IMR-90 (cell line): Measurements from ENCODE around the gene PRKCA. TPM values are rescaled to one million over a fixed set of nuclear protein-coding genes. Genes with fewer than 3 reads are reported as not detected.

Experiments
- ATAC-seq: fragments of 200-7000 bp; cut with Tn5 transposase; 2 replicates; pipeline ENCODE4 v1.9.1; 2020; ENCODE audit warnings: low read depth, mild to moderate bottlenecking, moderate library complexity
- BruUV-seq: library from RNA; stranded (reverse); fragments of 400-500 nt; replicated peaks from 2 replicates; lab custom pipeline; 2021; lab: Mats Ljungman, UMichigan
- CTCF ChIA-PET: fragments of 300-600 bp; formaldehyde crosslinking; extraction: SDS; loops from one replicate; lab custom pipeline; 2021; ENCODE audit warnings: antibody characterized with exemption; lab: Yijun Ruan, JAX
- POLR2A ChIA-PET: fragments of 300-600 bp; sonication (Branson Sonifier 250); formaldehyde crosslinking; loops from one replicate; lab custom pipeline; 2022; ENCODE audit warnings: antibody characterized with exemption; ENCODE audit not compliant: unreplicated experiment; lab: Charles Lee
- DNase-seq: peaks from one replicate; pipeline ENCODE4 v3.0.0; 2013
- H2AFZ ChIP-seq: replicated peaks from 2 replicates; pipeline ENCODE3; 2013; ENCODE audit warnings: low read length, mild to moderate bottlenecking; ENCODE audit not compliant: poor library complexity
- H2AK5ac ChIP-seq: 2 replicates; pipeline ENCODE4 v1.6.1; 2013; ENCODE audit warnings: low read depth, low read length, inconsistent platforms
- H2AK9ac ChIP-seq: replicated peaks from 2 replicates; pipeline ENCODE3; 2013; ENCODE audit warnings: mild to moderate bottlenecking, low read depth, low read length, moderate library complexity; ENCODE audit not compliant: poor library complexity
- H2BK120ac ChIP-seq: 2 replicates; pipeline ENCODE4 v1.6.1; 2013; ENCODE audit warnings: low read depth, low read length, inconsistent platforms
- H2BK15ac ChIP-seq: 3 replicates; pipeline ENCODE4 v1.6.1; 2013; ENCODE audit warnings: low read depth, low read length, inconsistent platforms
- H2BK20ac ChIP-seq: 2 replicates; pipeline ENCODE4 v1.6.1; 2013; ENCODE audit warnings: low read depth, mild to moderate bottlenecking, inconsistent platforms, low read length, moderate library complexity
- H2BK5ac ChIP-seq: 2 replicates; pipeline ENCODE4 v1.6.1; 2013; ENCODE audit warnings: mild to moderate bottlenecking, low read depth, low read length, inconsistent platforms; ENCODE audit not compliant: poor library complexity, severe bottlenecking
- H3K14ac ChIP-seq: replicated peaks from 2 replicates; pipeline ENCODE4 v1.6.1; 2013; ENCODE audit warnings: low read depth, low read length, inconsistent platforms
- H3K18ac ChIP-seq: 2 replicates; pipeline ENCODE4 v1.6.1; 2013; ENCODE audit warnings: low read depth, low read length, control low read depth
- H3K23ac ChIP-seq: 2 replicates; pipeline ENCODE4 v1.6.1; 2013; ENCODE audit warnings: low read depth, low read length, inconsistent platforms
- H3K27ac ChIP-seq: 2 replicates; pipeline ENCODE4 v1.5.1; 2013; ENCODE audit warnings: mild to moderate bottlenecking, control low read depth, low read length; ENCODE audit not compliant: insufficient read depth
- H3K27me3 ChIP-seq: 2 replicates; pipeline ENCODE4 v1.6.1; 2013; ENCODE audit warnings: low read length; ENCODE audit not compliant: control insufficient read depth, insufficient read depth
- H3K36me3 ChIP-seq: 2 replicates; pipeline ENCODE4 v1.6.1; 2013; ENCODE audit warnings: low read length, mixed read lengths; ENCODE audit not compliant: control insufficient read depth, insufficient read depth
- H3K4ac ChIP-seq: 2 replicates; pipeline ENCODE4 v1.6.1; 2013; ENCODE audit warnings: low read depth, low read length, inconsistent platforms
- H3K4me1 ChIP-seq: 2 replicates; pipeline ENCODE4 v1.6.1; 2013; ENCODE audit warnings: low read length, mixed read lengths; ENCODE audit not compliant: control insufficient read depth, insufficient read depth
- H3K4me2 ChIP-seq: 2 replicates; pipeline ENCODE4 v1.6.1; 2013; ENCODE audit warnings: low read depth, mild to moderate bottlenecking, control low read depth, low read length, moderate library complexity
- H3K4me3 ChIP-seq: 2 replicates; pipeline ENCODE4 v1.5.1; 2013; ENCODE audit warnings: low read depth, mild to moderate bottlenecking, control low read depth, low read length, moderate library complexity; ENCODE audit not compliant: insufficient read depth
- H3K56ac ChIP-seq: 2 replicates; pipeline ENCODE4 v1.6.1; 2013; ENCODE audit warnings: low read length, inconsistent platforms; ENCODE audit not compliant: insufficient read depth; ENCODE audit errors: extremely low read depth
- H3K79me1 ChIP-seq, 2 experiments: 2 replicates each; pipeline ENCODE4 v1.6.1; 2013; ENCODE audit warnings: low read length in 2 of 2, inconsistent platforms in 1 of 2, low read depth in 1 of 2
- H3K9ac ChIP-seq: 2 replicates; pipeline ENCODE4 v1.6.1; 2013; ENCODE audit warnings: low read depth, low read length, control low read depth
- H3K9me1 ChIP-seq: 2 replicates; pipeline ENCODE4 v1.6.1; 2013; ENCODE audit warnings: low read length, inconsistent platforms; ENCODE audit not compliant: insufficient read depth
- H3K9me3 ChIP-seq: 2 replicates; pipeline ENCODE4 v1.6.1; 2013; ENCODE audit warnings: low read length; ENCODE audit not compliant: control insufficient read depth, insufficient read depth
- H4K20me1 ChIP-seq: 2 replicates; pipeline ENCODE4 v1.6.1; 2013; ENCODE audit warnings: low read length, inconsistent platforms; ENCODE audit not compliant: insufficient read depth
- H4K5ac ChIP-seq: 2 replicates; pipeline ENCODE4 v1.6.1; 2013; ENCODE audit warnings: mild to moderate bottlenecking, low read depth, low read length, control low read depth
- H4K8ac ChIP-seq, 2 experiments: 2 replicates each; pipeline ENCODE4 v1.6.1; 2013; ENCODE audit warnings: low read depth in 2 of 2, low read length in 2 of 2, control low read depth in 1 of 2, inconsistent platforms in 1 of 2
- H4K91ac ChIP-seq: 2 replicates; pipeline ENCODE4 v1.6.1; 2013; ENCODE audit warnings: low read depth, low read length, inconsistent platforms; ENCODE audit not compliant: insufficient read depth
- BHLHE40 ChIP-seq: fragments of 150-350 bp; IDR thresholded peaks from 2 replicates; pipeline ENCODE4 v1.6.1; 2016; ENCODE audit warnings: mild to moderate bottlenecking, low read depth, low read length
- CEBPB ChIP-seq: IDR thresholded peaks from 2 replicates; pipeline ENCODE4 v1.6.1; 2012; ENCODE audit warnings: low read depth, low read length, improper control_type of control experiment
- CHD1 ChIP-seq: IDR thresholded peaks from 2 replicates; pipeline ENCODE4 v1.6.1; 2012; ENCODE audit warnings: low read depth, low read length, improper control_type of control experiment
- CTCF ChIP-seq: conservative IDR thresholded peaks from 2 replicates; pipeline ENCODE4 v1.5.1; 2012; ENCODE audit warnings: mild to moderate bottlenecking, low read depth, low read length, improper control_type of control experiment
- FOS ChIP-seq: fragments of 150-350 bp; IDR thresholded peaks from 2 replicates; pipeline ENCODE4 v1.6.1; 2016; ENCODE audit warnings: low read depth, low read length
- MAZ ChIP-seq: IDR thresholded peaks from 2 replicates; pipeline ENCODE4 v1.6.1; 2012; ENCODE audit warnings: low read depth, mild to moderate bottlenecking, low read length, improper control_type of control experiment, moderate library complexity, borderline replicate concordance
- MXI1 ChIP-seq: IDR thresholded peaks from 2 replicates; pipeline ENCODE4 v1.6.1; 2012; ENCODE audit warnings: low read depth, mild to moderate bottlenecking, low read length, moderate library complexity, borderline replicate concordance
- NFE2L2 ChIP-seq: fragments of 150-350 bp; IDR thresholded peaks from 2 replicates; pipeline ENCODE4 v1.6.1; 2016; ENCODE audit warnings: low read depth, mild to moderate bottlenecking, low read length
- POLR2A ChIP-seq: IDR thresholded peaks from 2 replicates; pipeline ENCODE4 v1.6.1; 2012; ENCODE audit warnings: mild to moderate bottlenecking, low read depth, low read length
- RAD21 ChIP-seq: IDR thresholded peaks from 2 replicates; pipeline ENCODE4 v1.6.1; 2012; ENCODE audit warnings: low read length, improper control_type of control experiment
- RCOR1 ChIP-seq: IDR thresholded peaks from 2 replicates; pipeline ENCODE4 v1.6.1; 2012; ENCODE audit warnings: mild to moderate bottlenecking, low read length, improper control_type of control experiment; ENCODE audit not compliant: insufficient replicate concordance
- RFX5 ChIP-seq: IDR thresholded peaks from 2 replicates; pipeline ENCODE4 v1.8.0; 2012; ENCODE audit warnings: low read depth, mild to moderate bottlenecking, low read length, moderate library complexity
- SMC3 ChIP-seq: fragments of 150-350 bp; IDR thresholded peaks from 2 replicates; pipeline ENCODE4 v1.6.1; 2016; ENCODE audit warnings: low read depth, mild to moderate bottlenecking, antibody characterized with exemption, low read length, moderate library complexity
- USF2 ChIP-seq: fragments of 150-350 bp; IDR thresholded peaks from 2 replicates; pipeline ENCODE4 v1.6.1; 2017; ENCODE audit warnings: mild to moderate bottlenecking, antibody characterized with exemption, low read length, low read depth
- WGBS, 2 experiments: methylation state at CpG; one replicate each; pipeline versions ENCODE4 v1.1.5 to v1.1.7; 2013; ENCODE audit warnings: missing lambda C conversion rate in 2 of 2; ENCODE audit not compliant: insufficient read length in 1 of 2; ENCODE audit errors: extremely low coverage in 2 of 2; 5-methylcytosine and 5-hydroxymethylcytosine counted together
- dilution Hi-C: fragments of 300-500 bp; cut with HindIII; formaldehyde crosslinking; loops from one replicate; pipeline ENCODE4 v1.14.3; 2018; ENCODE audit warnings: low sequenced_read_pairs; ENCODE audit not compliant: unreplicated experiment
- in situ Hi-C: fragments of 300-500 bp; cut with MboI; formaldehyde crosslinking; loops from 3 replicates; pipeline ENCODE4 v1.14.3; 2019; ENCODE audit warnings: low sequenced_read_pairs, inconsistent platforms, mixed read lengths
- intact Hi-C: fragments of 100-400 bp; cut with micrococcal nuclease; formaldehyde crosslinking; loops from 2 replicates; pipeline ENCODE4 v1.10.0; 2022
- polyA plus RNA-seq, 3 experiments: library from polyadenylated mRNA; depleted of rRNA; stranded (reverse); fragments of >200 nt; gene quantifications; 2 replicates each; pipeline ENCODE4 v1.2.3, GENCODE V29; 2012; ENCODE audit warnings: low replicate concordance in 1 of 3
- total RNA-seq: library from RNA; depleted of rRNA; stranded (reverse); fragments of >200 nt; gene quantifications from 2 replicates; pipeline ENCODE4 v1.2.3, GENCODE V29; 2012
- TF ChIP-seq, protein P1 (sequence below): fragments of 150-350 bp; IDR thresholded peaks from 2 replicates; pipeline ENCODE4 v1.6.1; 2016; ENCODE audit warnings: low read depth, mild to moderate bottlenecking, low read length, moderate library complexity, borderline replicate concordance

PRKCA gene
- total and polyA plus RNA-seq, 2 of the 4 experiments (the other 2 are of a cell fraction): 31.0 to 46.0 TPM

DNA sequence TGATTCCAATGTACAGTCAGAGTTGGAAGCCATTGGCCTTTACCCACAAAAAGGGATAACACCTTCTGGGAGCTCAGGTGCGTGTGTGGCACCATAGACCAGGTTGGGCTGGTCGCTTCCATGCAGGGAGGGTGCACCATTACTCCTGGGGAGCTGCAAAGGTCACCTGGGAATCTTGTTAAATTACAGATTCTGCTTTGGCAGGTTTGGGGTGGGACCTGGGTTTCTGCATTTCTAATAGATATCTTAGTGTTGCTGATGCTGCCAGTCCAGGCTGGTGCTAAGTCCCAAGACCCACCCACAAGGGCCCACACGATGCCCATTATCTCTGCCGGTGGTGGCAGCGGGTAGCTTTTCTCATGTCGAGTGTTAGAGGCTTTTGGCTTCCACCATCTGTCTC lies 384.2 kb downstream of the PRKCA start:
- ChIA-PET CTCF (no interaction called here), POLR2A (no interaction called here)
- no peak overlapping the region for H2AFZ ChIP-seq
- no peak for ATAC-seq
- no peak overlapping the region for H3K9ac ChIP-seq
- no peak overlapping the region for H2AK5ac ChIP-seq
- H3K56ac ChIP-seq: no peak overlapping the region
- H3K4me3 ChIP-seq: no peak overlapping the region
- H4K8ac ChIP-seq: no peak overlapping the region
- H3K27ac ChIP-seq: no peak overlapping the region
- no TSS peak for BruUV-seq
- no peak overlapping the region for H2BK120ac ChIP-seq
- H2BK5ac ChIP-seq: no peak overlapping the region
- in situ Hi-C loops: no loop called here
- no CpG with 5 or more reads among the region's 6 CpGs for WGBS, 2 experiments
- no peak overlapping the region for H2AK9ac ChIP-seq
- H3K4me2 ChIP-seq: no peak overlapping the region
- no peak overlapping the region for H4K5ac ChIP-seq
- peaks cover 19% of the 10 kb centered on the region for H3K36me3 ChIP-seq
- no peak overlapping the region for H3K18ac ChIP-seq
- H3K23ac ChIP-seq: no peak overlapping the region
- H3K27me3 ChIP-seq: no peaks in the 10 kb centered on the region
- H3K14ac ChIP-seq: no peak overlapping the region
- TF ChIP-seq CEBPB (no peak), CTCF (no peak), RFX5 (no peak), FOS (no peak), RCOR1 (no peak), CHD1 (no peak), POLR2A (no peak), BHLHE40 (no peak), USF2 (no peak), SMC3 (no peak), RAD21 (no peak), MXI1 (no peak), NFE2L2 (no peak), MAZ (no peak)
- TF ChIP-seq, protein P1, sequence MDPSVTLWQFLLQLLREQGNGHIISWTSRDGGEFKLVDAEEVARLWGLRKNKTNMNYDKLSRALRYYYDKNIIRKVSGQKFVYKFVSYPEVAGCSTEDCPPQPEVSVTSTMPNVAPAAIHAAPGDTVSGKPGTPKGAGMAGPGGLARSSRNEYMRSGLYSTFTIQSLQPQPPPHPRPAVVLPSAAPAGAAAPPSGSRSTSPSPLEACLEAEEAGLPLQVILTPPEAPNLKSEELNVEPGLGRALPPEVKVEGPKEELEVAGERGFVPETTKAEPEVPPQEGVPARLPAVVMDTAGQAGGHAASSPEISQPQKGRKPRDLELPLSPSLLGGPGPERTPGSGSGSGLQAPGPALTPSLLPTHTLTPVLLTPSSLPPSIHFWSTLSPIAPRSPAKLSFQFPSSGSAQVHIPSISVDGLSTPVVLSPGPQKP: no peak
- peaks cover 7% of the 10 kb centered on the region for H3K4me1 ChIP-seq
- no peak overlapping the region for H3K4ac ChIP-seq
- H3K9me3 ChIP-seq: no peaks in the 10 kb centered on the region
- intact Hi-C loops: no loop called here
- H4K91ac ChIP-seq: no peak overlapping the region
- peaks cover 28 to 37% of the 10 kb centered on the region in 2 experiments for H3K79me1 ChIP-seq
- dilution Hi-C loops: no loop called here
- no peak overlapping the region for H2BK20ac ChIP-seq
- no peak overlapping the region for H2BK15ac ChIP-seq
- H3K9me1 ChIP-seq: peaks cover 14% of the 10 kb centered on the region
- no peak for DNase-seq
- peaks cover 3% of the 10 kb centered on the region; the same call in 1 of the 2 replicates for H4K20me1 ChIP-seq
